Ectodermal cell (in vitro differentiated cells): Measurements from ENCODE around the gene CYP2D6.
"Not testable (repeated sequence)": the region's sequence is repeated elsewhere in the genome, so short reads cannot be mapped to it uniquely, and the experiment has no call there.

ENCODE experiments used
- H3K27ac ChIP-seq: 2 replicates; pipeline ENCODE4 v1.7.0; 2013; ENCODE audit warnings: mild to moderate bottlenecking, low read depth, low read length; ENCODE audit not compliant: insufficient read depth, poor library complexity, severe bottlenecking
- H3K27me3 ChIP-seq: 2 replicates; pipeline ENCODE4 v1.7.0; 2013; ENCODE audit warnings: mild to moderate bottlenecking, low read length; ENCODE audit not compliant: insufficient read depth, control insufficient read depth, poor library complexity, severe bottlenecking
- H3K36me3 ChIP-seq: one replicate; pipeline ENCODE4 v1.7.0; 2013; ENCODE audit warnings: low read length; ENCODE audit not compliant: control insufficient read depth, insufficient read depth
- H3K4me1 ChIP-seq: one replicate; pipeline ENCODE4 v1.7.0; 2013; ENCODE audit warnings: low read length; ENCODE audit not compliant: control insufficient read depth, insufficient read depth
- H3K4me3 ChIP-seq: 2 replicates; pipeline ENCODE4 v1.7.0; 2013; ENCODE audit warnings: low read depth, low read length, control low read depth; ENCODE audit not compliant: insufficient read depth
- H3K9me3 ChIP-seq: 2 replicates; pipeline ENCODE4 v1.7.0; 2013; ENCODE audit warnings: mild to moderate bottlenecking, low read length, moderate library complexity; ENCODE audit not compliant: control insufficient read depth
- WGBS, 2 experiments: methylation state at CpG; one replicate each; pipeline ENCODE4 v1.1.7; 2013; ENCODE audit warnings: missing lambda C conversion rate in 2 of 2; 5-methylcytosine and 5-hydroxymethylcytosine counted together

CYP2D6 gene

DNA sequence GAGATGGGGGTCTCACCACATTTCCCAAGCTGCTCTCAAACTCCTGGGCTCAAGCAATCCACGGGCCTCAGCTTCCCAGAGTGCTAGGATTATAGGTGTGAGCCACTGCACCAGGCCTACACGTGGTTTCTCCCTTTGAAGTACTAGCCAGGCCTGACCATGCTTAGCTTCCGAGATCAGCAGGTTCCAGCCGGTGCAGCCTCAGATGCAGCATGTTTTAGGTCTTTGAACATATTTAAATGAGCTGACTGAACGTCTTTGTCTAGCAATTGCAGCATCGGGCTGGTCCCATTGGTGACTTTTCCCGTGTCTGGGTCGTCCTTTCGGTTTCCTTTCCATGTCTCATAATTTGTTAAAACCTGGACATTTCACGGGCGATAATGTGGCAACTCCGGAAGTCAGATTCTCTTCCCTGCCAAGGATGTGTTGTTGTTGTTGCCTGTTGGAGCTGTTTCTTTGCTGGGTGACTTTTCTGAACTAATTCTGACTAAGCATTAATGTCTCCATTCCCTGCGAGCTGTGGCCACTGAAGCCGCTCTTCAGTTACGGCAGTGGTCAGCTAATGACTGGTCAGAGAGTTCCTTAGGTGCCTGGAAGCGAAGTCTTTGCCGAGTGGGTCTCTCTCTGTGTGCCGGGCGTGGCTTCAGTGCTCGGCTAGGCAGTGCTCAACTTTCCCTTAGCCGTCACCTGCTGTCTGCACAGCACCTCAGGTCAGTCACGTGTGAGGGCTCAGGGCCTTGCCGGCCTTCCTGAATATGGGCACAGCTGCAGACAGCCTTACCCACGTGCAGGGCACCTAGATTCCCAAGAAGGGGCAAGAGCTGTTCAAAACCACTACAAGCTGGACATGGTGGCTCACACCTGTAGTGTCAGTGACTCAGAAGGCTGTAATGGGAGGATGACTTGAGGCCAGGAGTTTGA is 3.8 kb upstream of the CYP2D6 start:
- Histone ChIP-seq H3K4me3 (no peak overlapping the region), H3K27ac (no peak overlapping the region), H3K9me3 (no peaks in the 10 kb centered on the region), H3K27me3 (no peaks in the 10 kb centered on the region), H3K4me1 (no peaks in the 10 kb centered on the region), H3K36me3 (no peaks in the 10 kb centered on the region)
- WGBS, 2 experiments, result 93 to 94% methylated on average over 24 of the region's 24 CpGs

DNA sequence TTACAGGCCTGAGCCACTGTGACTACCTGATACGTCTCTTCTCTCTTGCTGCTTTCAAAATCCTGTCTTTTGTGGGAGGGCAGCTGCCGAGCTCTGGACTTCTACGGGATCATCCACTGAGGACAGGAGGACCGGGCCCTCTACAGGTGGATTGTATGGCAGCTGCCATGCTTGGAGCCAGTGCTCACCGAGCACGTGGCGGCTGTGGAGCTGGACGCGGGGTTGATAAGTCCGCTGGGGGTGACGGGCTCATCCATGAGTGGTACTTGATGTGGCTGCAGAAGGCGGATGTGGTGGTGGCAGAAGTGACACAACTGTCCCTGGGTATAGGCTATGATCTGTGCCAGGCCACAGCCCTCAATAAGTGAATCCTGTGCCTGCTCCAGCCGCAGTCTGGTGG is 1.8 kb upstream of the CYP2D6 start:
- 89 to 91% methylated on average over 13 of the region's 13 CpGs for WGBS, 2 experiments
- Histone ChIP-seq H3K27me3 (no peaks in the 10 kb centered on the region), H3K4me1 (no peaks in the 10 kb centered on the region), H3K27ac (no peak overlapping the region), H3K36me3 (no peaks in the 10 kb centered on the region), H3K9me3 (no peaks in the 10 kb centered on the region), H3K4me3 (no peak overlapping the region)

- Histone ChIP-seq H3K36me3 (no peaks in the 10 kb centered on the region), H3K9me3 (no peaks in the 10 kb centered on the region), H3K4me1 (no peaks in the 10 kb centered on the region), H3K4me3 (no peak overlapping the region), H3K27ac (no peak overlapping the region), H3K27me3 (no peaks in the 10 kb centered on the region)
- WGBS, 2 experiments, result 82 to 83% methylated on average over 8 of the region's 8 CpGs
Observed at GRCh38 chr22:42131562-42131961, 952 bp upstream of the CYP2D6 start.

- 27 to 28% methylated on average over 1 of the region's 7 CpGs for WGBS, 2 experiments
- H3K36me3 ChIP-seq, H3K9me3 ChIP-seq, H3K27ac ChIP-seq, H3K4me1 ChIP-seq, H3K4me3 ChIP-seq, H3K27me3 ChIP-seq: not testable (repeated sequence)
Observed at GRCh38 chr22:42130182-42130581, 428 bp downstream of the CYP2D6 start.

- not testable (repeated sequence) for H3K4me3 ChIP-seq, H3K27ac ChIP-seq, H3K27me3 ChIP-seq, H3K4me1 ChIP-seq, H3K9me3 ChIP-seq, H3K36me3 ChIP-seq
- 93 to 95% methylated on average over 65 of the region's 65 CpGs for WGBS, 2 experiments
Observed at GRCh38 chr22:42128776-42129694, 1.6 kb downstream of the CYP2D6 start.

DNA sequence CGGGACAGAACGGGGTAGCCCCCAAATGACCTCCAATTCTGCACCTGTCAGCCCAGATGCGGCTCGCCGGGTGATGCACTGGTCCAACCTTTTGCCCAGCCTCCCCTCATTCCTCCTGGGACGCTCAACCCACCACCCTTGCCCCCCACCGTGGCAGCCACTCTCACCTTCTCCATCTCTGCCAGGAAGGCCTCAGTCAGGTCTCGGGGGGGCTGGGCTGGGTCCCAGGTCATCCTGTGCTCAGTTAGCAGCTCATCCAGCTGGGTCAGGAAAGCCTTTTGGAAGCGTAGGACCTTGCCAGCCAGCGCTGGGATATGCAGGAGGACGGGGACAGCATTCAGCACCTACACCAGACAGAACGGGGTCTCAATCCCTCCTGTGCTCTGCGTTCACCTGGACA is 2.6 kb downstream of the CYP2D6 start:
- WGBS, 2 experiments, result 91 to 96% methylated on average over 13 of the region's 13 CpGs
- not testable (repeated sequence) for H3K4me1 ChIP-seq

DNA sequence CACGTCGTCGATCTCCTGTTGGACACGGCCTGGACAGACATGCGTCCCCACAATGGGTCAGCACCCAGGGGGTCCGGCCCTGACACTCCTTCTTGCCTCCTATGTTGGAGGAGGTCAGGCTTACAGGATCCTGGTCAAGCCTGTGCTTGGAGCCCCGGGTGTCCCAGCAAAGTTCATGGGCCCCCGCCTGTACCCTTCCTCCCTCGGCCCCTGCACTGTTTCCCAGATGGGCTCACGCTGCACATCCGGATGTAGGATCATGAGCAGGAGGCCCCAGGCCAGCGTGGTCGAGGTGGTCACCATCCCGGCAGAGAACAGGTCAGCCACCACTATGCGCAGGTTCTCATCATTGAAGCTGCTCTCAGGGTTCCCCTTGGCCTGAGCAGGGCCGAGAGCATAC is 3.0 kb downstream of the CYP2D6 start:
- H3K4me1 ChIP-seq, result no peaks in the 10 kb centered on the region
- no peaks in the 10 kb centered on the region for H3K27me3 ChIP-seq
- no peak overlapping the region for H3K4me3 ChIP-seq
- 94 to 95% methylated on average over 16 of the region's 16 CpGs for whole genome bisulfite sequencing, 2 experiments
- no peaks in the 10 kb centered on the region for H3K9me3 ChIP-seq
- no peaks in the 10 kb centered on the region for H3K36me3 ChIP-seq
- H3K27ac ChIP-seq, result no peak overlapping the region

More for the DNA sequence above, 2.6 kb downstream of the CYP2D6 start:
- H3K27ac ChIP-seq, H3K9me3 ChIP-seq, H3K36me3 ChIP-seq, H3K27me3 ChIP-seq, H3K4me3 ChIP-seq: not testable (repeated sequence)

DNA sequence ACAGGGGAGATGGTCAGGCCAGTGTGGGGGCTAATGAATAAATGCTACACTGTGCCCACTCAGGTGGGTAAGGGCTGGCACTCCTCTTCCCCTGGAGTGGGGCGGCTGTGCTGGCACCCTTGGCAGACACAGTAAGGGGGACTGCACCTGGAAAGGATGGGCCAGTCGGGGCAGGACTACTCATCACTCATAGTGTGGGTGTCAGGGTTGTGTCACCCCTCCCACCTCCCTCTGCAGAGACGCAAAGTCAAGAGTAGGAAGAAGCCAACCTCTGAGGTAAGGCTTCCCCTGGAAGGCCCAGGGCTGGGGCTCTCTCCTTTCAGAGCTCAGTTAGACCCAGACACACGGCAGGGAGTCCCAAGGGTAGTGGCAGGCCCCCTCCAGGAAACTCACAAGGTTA is 7.1 kb downstream of the CYP2D6 start:
- no CpG with 5 or more reads among the region's 4 CpGs for WGBS, 2 experiments
- H3K4me1 ChIP-seq, H3K36me3 ChIP-seq, H3K27me3 ChIP-seq, H3K4me3 ChIP-seq, H3K9me3 ChIP-seq, H3K27ac ChIP-seq: not testable (repeated sequence)

GRCh38 chr22:42120231-42121021 is 10.2 kb downstream of the CYP2D6 start:
- H3K4me1 ChIP-seq, H3K27ac ChIP-seq, H3K27me3 ChIP-seq, H3K4me3 ChIP-seq, H3K9me3 ChIP-seq, H3K36me3 ChIP-seq: not testable (repeated sequence)
- WGBS, 2 experiments, result 86 to 93% methylated on average over 15 of the region's 15 CpGs
